ENCODE measurements around the gene CTSL.

DNA sequence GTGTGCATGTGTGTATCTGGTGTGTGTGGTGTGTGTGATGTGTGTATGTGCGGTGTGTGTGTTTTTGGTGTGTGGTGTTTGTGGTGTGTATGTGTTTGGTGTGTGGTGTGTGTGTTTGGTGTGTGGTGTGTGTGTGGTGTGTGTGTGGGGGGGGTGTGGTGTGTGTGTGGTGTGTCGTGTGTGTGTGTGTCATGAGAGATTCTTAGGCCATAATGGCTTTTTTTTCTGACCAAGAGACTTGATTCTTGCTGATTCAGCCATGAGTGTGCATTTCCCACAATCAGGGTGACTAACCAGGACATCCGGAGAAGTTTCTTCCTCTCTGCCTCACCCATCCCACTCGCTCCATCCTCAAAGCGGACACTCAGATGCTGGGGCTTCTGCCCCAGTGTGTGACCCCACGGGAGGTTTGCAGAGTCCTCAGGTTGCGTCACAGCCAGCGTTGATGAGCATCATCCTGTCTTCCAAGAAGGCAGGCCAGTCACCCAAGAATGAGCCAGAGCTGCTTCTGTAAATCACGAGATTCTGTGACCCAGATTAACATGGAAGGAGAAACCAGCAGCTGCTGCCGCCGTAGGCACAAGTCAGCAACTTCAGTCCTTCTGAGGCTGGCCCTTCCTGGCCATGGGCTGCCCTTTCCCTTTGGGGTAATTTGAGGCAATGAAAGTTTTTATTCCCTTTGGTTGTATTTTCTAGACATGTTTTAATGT is 12.5 kb upstream of the CTSL start:
- TF ChIP-seq EHMT2 (IDR thresholded peaks at IDR 0.05; ENCODE audit: low read depth): no peak
- peak; percentile 100 for TF ChIP-seq MAFK (IDR thresholded peaks at IDR 0.05; ENCODE audit: partially characterized antibody)
- TF ChIP-seq, protein P1, sequence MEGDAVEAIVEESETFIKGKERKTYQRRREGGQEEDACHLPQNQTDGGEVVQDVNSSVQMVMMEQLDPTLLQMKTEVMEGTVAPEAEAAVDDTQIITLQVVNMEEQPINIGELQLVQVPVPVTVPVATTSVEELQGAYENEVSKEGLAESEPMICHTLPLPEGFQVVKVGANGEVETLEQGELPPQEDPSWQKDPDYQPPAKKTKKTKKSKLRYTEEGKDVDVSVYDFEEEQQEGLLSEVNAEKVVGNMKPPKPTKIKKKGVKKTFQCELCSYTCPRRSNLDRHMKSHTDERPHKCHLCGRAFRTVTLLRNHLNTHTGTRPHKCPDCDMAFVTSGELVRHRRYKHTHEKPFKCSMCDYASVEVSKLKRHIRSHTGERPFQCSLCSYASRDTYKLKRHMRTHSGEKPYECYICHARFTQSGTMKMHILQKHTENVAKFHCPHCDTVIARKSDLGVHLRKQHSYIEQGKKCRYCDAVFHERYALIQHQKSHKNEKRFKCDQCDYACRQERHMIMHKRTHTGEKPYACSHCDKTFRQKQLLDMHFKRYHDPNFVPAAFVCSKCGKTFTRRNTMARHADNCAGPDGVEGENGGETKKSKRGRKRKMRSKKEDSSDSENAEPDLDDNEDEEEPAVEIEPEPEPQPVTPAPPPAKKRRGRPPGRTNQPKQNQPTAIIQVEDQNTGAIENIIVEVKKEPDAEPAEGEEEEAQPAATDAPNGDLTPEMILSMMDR (IDR thresholded peaks at IDR 0.05): no peak; the same call in 2 of the 3 replicates
- no peak for TF ChIP-seq TP53 (CRISPR knock-in tag; IDR thresholded peaks at IDR 0.05)
- TF ChIP-seq USF2 (IDR thresholded peaks at IDR 0.05): no peak
